Measurements from ENCODE around the gene DPH7.
"Not testable (repeated sequence)": the region's sequence is repeated elsewhere in the genome, so short reads cannot be mapped to it uniquely, and the experiment has no call there.

The DPH7 gene

DNA sequence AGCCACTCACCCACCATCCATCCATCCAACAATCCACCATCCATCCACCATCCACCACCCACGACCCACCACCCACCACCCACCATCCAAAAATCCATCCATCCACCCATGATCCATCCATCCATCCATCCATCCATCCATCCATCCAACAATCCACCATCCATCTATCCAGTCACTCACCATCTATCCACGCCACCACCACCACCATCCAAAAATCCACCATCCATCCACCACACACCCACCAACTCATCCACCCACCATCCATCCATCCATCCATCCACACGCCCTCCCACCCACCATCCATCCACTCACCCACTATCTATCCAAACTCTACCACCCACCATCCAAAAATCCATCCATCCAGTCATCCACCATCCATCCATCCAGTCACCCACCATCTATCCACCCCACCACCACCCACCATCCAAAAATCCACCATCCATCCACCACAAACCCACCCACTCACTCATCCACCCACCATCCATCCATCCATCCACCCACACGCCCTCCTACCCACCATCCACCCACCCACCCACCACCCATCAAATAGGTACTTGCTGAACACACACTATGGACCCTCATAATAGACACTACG is 9.0 kb downstream of the DPH7 start:
- H3K9me3 ChIP-seq (replicated peaks in 1 of 11): peaks cover 0 to 13% (median 0%) of the 10 kb centered on the region in 11 experiments; a peak in 5 of 22 replicates
- H3K9ac ChIP-seq: no peak overlapping the region
- peaks cover 39 to 57% (median 49%) of the 10 kb centered on the region in 11 experiments for H3K36me3 ChIP-seq
- H4K20me1 ChIP-seq: peaks cover 0 to 57% (median 23%) of the 10 kb centered on the region in 11 experiments; a peak in 18 of 22 replicates
- H3K4me2 ChIP-seq: no peak overlapping the region
- no peaks in the 10 kb centered on the region for H3K27me3 ChIP-seq
- H3K27ac ChIP-seq: no peak overlapping the region
- no peak for TF ChIP-seq Cebpa-rat (IDR thresholded peaks at IDR 0.05)
- peaks cover 2 to 12% (median 10%) of the 10 kb centered on the region in 10 experiments; a peak in 19 of 20 replicates for H3K4me1 ChIP-seq
- no peak overlapping the region for H3K4me3 ChIP-seq

DNA sequence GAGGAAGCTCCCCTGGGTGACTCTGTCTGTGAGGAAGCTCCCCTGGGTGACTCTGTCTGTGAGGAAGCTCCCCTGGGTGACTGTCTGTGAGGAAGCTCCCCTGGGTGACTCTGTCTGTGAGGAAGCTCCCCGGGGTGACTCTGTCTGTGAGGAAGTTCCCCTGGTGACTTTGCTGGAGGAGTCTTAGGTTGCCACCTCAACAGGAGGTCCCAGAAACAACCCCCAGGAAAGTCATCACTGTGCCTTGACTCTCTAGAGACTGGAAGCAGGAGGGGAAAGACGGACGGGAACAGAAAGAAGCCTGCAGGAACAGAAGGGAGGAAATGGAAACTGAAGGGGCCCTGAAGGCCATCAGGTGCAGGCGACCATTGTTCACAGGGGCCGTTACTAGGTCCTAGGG is 10.3 kb downstream of the DPH7 start:
- not testable (repeated sequence) for H3K27me3 ChIP-seq, H3K4me3 ChIP-seq, H3K9ac ChIP-seq
- Histone ChIP-seq H3K27ac (peak overlapping the region in 2 of 11 experiments; percentile 7 to 13; a peak in 2 of 22 replicates), H3K4me2 (peak overlapping the region in 4 of 11 experiments; percentile 4 to 28 (median 8); a peak in 4 of 22 replicates), H3K36me3 (peaks cover 39 to 57% (median 49%) of the 10 kb centered on the region in 11 experiments), H3K4me1 (peaks cover 0 to 20% (median 17%) of the 10 kb centered on the region in 10 experiments; a peak in 16 of 20 replicates), H3K9me3 (replicated peaks in 1 of 11) (peaks cover 0 to 22% (median 0%) of the 10 kb centered on the region in 11 experiments; a peak in 5 of 22 replicates), H4K20me1 (peaks cover 0 to 58% (median 24%) of the 10 kb centered on the region in 11 experiments; a peak in 15 of 22 replicates)

DNA sequence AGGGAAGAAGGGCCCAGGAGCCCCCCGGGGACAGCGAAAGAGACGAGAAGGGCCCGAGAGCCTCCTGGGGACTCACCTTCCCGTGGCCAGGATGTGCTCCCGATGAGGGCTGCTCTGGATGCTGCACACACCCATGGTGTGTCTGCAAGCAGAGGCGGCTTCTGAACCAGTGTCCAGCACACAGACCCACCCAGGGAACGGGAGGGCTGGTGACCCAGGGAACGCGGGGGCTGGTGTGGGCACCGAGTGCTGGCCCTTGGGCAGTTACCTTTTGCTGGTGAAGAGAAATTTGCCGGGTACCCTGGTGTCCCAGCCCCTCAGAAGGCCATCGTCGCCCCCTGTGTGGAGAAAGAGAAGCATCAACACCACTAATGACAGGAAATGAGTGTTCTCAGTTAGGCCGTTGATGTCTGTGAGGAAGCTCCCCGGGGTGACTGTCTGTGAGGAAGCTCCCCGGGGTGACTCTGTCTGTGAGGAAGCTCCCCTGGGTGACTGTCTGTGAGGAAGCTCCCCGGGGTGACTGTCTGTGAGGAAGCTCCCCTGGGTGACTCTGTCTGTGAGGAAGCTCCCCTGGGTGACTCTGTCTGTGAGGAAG is 13.8 kb downstream of the DPH7 start:
- Histone ChIP-seq H3K4me3 (no peak overlapping the region), H3K9ac (peak overlapping the region in 2 of 11 experiments; percentile 4 to 27; a peak in 3 of 22 replicates), H3K27ac (peak overlapping the region in 7 of 11 experiments; percentile 18 to 47 (median 36); a peak in 11 of 22 replicates), H3K9me3 (replicated peaks in 1 of 11) (peaks cover 0 to 22% (median 0%) of the 10 kb centered on the region in 11 experiments; a peak in 5 of 22 replicates), H3K27me3 (no peaks in the 10 kb centered on the region), H3K4me2 (peak overlapping the region in 6 of 11 experiments; percentile 31 to 59 (median 42); a peak in 10 of 22 replicates), H4K20me1 (peaks cover 0 to 49% (median 10%) of the 10 kb centered on the region in 11 experiments; a peak in 16 of 22 replicates), H3K4me1 (peaks cover 0 to 20% (median 17%) of the 10 kb centered on the region in 10 experiments; a peak in 16 of 20 replicates), H3K36me3 (peaks cover 40 to 56% (median 48%) of the 10 kb centered on the region in 11 experiments)
- TF ChIP-seq Cebpa-rat (IDR thresholded peaks at IDR 0.05): no peak

DNA sequence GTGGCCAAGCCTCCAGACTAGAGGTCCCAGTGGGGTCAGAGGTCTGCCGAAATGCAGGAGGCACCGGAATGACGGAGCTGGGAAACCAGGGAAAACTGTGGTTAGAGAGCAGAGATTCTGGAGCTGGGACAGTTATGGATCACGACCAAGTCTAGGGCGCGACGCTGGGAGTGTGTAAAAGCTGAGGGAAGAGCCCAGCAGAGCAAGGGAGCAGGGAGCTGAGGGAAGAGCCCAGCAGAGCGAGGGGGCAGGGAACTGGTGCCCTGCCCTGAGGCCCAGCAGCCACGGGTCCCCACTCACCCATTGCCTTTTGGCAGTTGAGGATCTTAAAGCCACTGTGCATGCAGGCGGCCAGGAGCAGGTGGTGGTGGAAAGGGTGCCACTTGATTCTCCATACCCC is 14.6 kb downstream of the DPH7 start:
- no peak overlapping the region for H3K4me3 ChIP-seq
- peak overlapping the region in 3 of 11 experiments; percentile 31 to 55 (median 43); a peak in 4 of 22 replicates for H3K4me2 ChIP-seq
- TF ChIP-seq Cebpa-rat (IDR thresholded peaks at IDR 0.05): no peak
- H3K27me3 ChIP-seq: no peaks in the 10 kb centered on the region
- H3K27ac ChIP-seq: no peak overlapping the region; a peak in 2 of 22 replicates
- peaks cover 0 to 45% (median 10%) of the 10 kb centered on the region in 11 experiments; a peak in 16 of 22 replicates for H4K20me1 ChIP-seq
- H3K9ac ChIP-seq: no peak overlapping the region
- peaks cover 45 to 63% (median 55%) of the 10 kb centered on the region in 11 experiments for H3K36me3 ChIP-seq
- H3K9me3 ChIP-seq (replicated peaks in 1 of 11): peaks cover 0 to 22% (median 0%) of the 10 kb centered on the region in 11 experiments; a peak in 5 of 22 replicates
- peaks cover 0 to 20% (median 17%) of the 10 kb centered on the region in 10 experiments; a peak in 16 of 20 replicates for H3K4me1 ChIP-seq

DNA sequence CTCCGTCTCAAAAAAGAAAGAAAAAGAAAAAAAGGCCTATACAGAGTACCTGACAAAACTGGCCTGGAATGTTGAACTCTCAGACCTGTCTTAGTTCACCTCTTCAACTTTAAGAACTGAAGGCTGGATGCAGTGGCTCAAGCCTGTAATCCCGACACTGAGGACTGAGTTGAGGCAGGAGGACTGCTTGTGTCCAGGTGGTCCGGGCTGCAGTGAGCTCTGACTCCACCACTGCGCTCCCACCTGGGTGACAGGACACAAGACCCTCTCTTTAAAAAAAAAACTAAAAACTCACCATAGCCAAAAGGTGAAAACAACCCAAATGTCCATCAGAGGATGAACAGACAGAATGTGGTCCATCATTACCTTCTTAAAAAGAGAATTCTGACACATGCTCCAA is 20.6 kb downstream of the DPH7 start:
- Histone ChIP-seq H3K4me2 (no peak overlapping the region), H3K9me3 (replicated peaks in 1 of 11) (0 out of 22 replicates have a peak, but pooled peaks cover 0 to 4% (median 0%) of the 10 kb centered on the region in 11 experiments), H3K4me1 (peaks cover 0 to 6% (median under 1%) of the 10 kb centered on the region in 10 experiments; a peak in 2 of 20 replicates), H3K9ac (no peak overlapping the region), H3K4me3 (no peak overlapping the region), H4K20me1 (peaks cover 0 to 51% (median 30%) of the 10 kb centered on the region in 11 experiments; a peak in 14 of 22 replicates), H3K27ac (no peak overlapping the region), H3K27me3 (no peaks in the 10 kb centered on the region), H3K36me3 (peaks cover 72 to 98% (median 86%) of the 10 kb centered on the region in 11 experiments)
- TF ChIP-seq Cebpa-rat (IDR thresholded peaks at IDR 0.05): no peak

DNA sequence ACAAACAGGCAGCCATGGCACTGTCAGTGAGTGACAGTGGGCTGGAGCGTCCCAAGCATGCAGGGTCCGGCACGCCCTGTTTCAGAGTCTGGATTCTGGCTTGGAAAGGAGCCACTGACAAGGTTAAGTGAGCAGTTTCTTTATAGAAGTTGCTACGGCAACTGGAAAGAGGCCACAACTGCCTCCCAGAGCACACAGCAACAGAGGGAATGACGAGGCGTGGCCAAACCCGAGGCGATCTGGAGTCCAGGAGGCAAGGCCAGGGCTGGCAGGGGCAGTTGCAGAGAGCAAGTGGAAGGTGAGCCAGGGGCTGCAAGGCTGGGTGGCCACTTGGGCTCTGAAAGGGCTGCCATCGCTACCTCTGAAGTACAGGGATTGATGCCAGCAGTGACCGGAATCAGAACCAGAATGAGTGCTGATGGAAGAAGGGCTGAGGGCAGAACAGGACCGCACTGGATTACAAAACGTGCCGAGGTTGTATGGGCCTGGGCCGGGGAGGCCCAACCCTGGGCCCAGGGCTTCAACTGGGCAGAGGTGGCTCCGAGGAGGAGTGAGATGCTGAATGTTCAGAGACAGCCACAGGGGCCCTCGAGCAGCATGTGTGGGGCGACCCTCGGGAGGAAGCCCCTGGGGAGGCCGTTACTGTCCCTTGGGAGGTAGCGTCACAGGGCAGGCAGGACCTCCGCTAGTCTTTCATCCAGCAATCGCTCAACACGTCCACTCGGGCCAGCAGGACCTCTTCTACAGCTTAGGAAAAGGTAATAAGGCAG is 22.5 kb downstream of the DPH7 start:
- peaks cover 58 to 85% (median 69%) of the 10 kb centered on the region in 11 experiments for H3K36me3 ChIP-seq
- H3K27me3 ChIP-seq: no peaks in the 10 kb centered on the region
- peak overlapping the region in 1 of 11 experiments; percentile 9; a peak in 1 of 22 replicates for H3K27ac ChIP-seq
- peaks cover 6 to 16% (median 10%) of the 10 kb centered on the region in 10 experiments; a peak in 15 of 20 replicates for H3K4me1 ChIP-seq
- peaks cover 0 to 49% (median 21%) of the 10 kb centered on the region in 11 experiments; a peak in 14 of 22 replicates for H4K20me1 ChIP-seq
- no peak for TF ChIP-seq Cebpa-rat (IDR thresholded peaks at IDR 0.05)
- no peak overlapping the region for H3K4me2 ChIP-seq
- H3K4me3 ChIP-seq: no peak overlapping the region
- H3K9ac ChIP-seq: peak overlapping the region in 3 of 11 experiments; percentile 9 to 22 (median 14); a peak in 3 of 22 replicates
- H3K9me3 ChIP-seq (replicated peaks in 1 of 11): 0 out of 22 replicates have a peak, but pooled peaks cover 0 to 4% (median 0%) of the 10 kb centered on the region in 11 experiments

- Histone ChIP-seq H3K9ac (no peak overlapping the region), H3K4me3 (no peak overlapping the region), H3K27me3 (no peaks in the 10 kb centered on the region), H3K27ac (no peak overlapping the region), H3K4me1 (peaks cover 7 to 20% (median 13%) of the 10 kb centered on the region in 10 experiments; a peak in 18 of 20 replicates), H3K4me2 (no peak overlapping the region), H3K9me3 (replicated peaks in 1 of 11) (0 out of 22 replicates have a peak, but pooled peaks cover 0 to 4% (median 0%) of the 10 kb centered on the region in 11 experiments), H4K20me1 (peaks cover 0 to 45% (median 21%) of the 10 kb centered on the region in 11 experiments; a peak in 14 of 22 replicates), H3K36me3 (peaks cover 53 to 76% (median 63%) of the 10 kb centered on the region in 11 experiments)
- TF ChIP-seq Cebpa-rat (IDR thresholded peaks at IDR 0.05): no peak
Measured at GRCh38 chr9:137555179-137555578, 23.5 kb downstream of the DPH7 start.

- H3K4me2 ChIP-seq: no peak overlapping the region
- H3K27me3 ChIP-seq: no peaks in the 10 kb centered on the region
- H3K27ac ChIP-seq: no peak overlapping the region
- no peak for TF ChIP-seq Cebpa-rat (IDR thresholded peaks at IDR 0.05)
- H3K9me3 ChIP-seq (replicated peaks in 1 of 11): 0 out of 22 replicates have a peak, but pooled peaks cover 0 to under 1% (median 0%) of the 10 kb centered on the region in 11 experiments
- H4K20me1 ChIP-seq: peaks cover 0 to 47% (median 21%) of the 10 kb centered on the region in 11 experiments; a peak in 14 of 22 replicates
- H3K36me3 ChIP-seq: peaks cover 45 to 68% (median 54%) of the 10 kb centered on the region in 11 experiments
- H3K9ac ChIP-seq: no peak overlapping the region
- peaks cover 15 to 29% (median 21%) of the 10 kb centered on the region in 10 experiments for H3K4me1 ChIP-seq
- H3K4me3 ChIP-seq: no peak overlapping the region
Measured at GRCh38 chr9:137554349-137554748, 24.4 kb downstream of the DPH7 start.

DNA sequence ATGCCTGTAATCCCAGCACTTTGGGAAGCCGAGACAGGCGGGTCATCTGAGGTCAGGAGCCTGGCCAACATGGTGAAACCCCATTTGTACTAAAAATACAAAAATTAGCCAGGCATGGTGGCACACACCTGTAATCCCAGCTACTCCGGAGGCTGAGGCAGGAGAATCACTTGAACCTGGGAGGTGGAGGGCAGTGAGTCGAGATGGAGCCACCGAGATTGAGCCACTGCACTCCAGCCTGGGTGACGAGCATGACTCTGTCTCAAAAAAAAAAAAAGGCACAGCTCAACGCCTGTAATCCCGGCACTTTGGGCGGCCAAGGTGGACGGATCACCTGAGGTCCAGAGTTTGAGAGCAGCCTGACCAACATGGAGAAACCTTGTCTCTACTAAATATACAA is 25.1 kb downstream of the DPH7 start:
- Histone ChIP-seq H3K36me3 (peaks cover 41 to 61% (median 50%) of the 10 kb centered on the region in 11 experiments), H4K20me1 (peaks cover 0 to 47% (median 21%) of the 10 kb centered on the region in 11 experiments; a peak in 13 of 22 replicates), H3K4me1 (peaks cover 22 to 36% (median 28%) of the 10 kb centered on the region in 10 experiments)
- H3K27ac ChIP-seq; H3K9ac ChIP-seq; H3K9me3 ChIP-seq (replicated peaks in 1 of 11); H3K27me3 ChIP-seq; H3K4me3 ChIP-seq; H3K4me2 ChIP-seq: not testable (repeated sequence)
